ENCODE measurements around the gene ITGA5.
"Not testable (repeated sequence)": the region's sequence is repeated elsewhere in the genome, so short reads cannot be mapped to it uniquely, and the experiment has no call there.

The ITGA5 gene

DNA sequence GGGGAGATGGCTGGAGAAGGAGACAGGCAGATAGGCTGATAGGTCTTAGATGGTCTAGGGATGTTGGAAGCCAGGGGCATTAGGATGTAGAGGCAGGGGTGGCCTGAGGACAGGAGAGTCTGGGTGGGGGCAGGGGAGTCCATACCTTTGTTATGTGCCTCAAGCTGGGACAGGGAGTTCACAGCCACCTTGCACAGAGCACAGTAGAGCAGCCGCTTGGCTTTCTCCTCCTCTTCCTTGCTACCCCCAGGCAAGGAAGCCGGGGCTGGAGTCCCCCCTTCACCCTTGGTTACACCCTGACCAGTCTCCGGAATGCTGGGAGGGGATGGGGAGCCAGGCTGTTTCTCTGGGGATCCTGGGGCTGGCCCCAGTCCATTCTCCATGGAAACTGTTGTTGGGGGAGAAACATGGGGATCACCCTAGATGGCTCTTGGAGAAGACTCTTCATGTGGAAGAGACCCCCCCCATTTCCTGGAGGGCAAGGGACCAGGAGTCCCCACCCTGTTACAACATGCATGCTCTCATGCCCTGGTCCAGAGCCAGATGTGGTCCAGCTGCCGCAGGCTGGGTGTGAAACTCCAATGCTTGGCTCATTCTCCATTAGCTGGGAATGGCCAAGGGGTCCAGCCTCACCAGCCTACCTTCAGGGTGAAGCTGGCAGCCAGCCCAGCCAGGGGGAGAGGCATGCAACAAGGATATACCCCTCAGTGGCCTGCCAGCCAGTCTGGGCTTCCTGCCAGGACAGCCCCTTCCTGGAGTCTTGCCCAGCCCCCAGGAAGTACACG, 47.5 kb downstream of the ITGA5 start:
- DNase-seq (ENCODE audit: low read depth in 2 of 2) = no peak

DNA sequence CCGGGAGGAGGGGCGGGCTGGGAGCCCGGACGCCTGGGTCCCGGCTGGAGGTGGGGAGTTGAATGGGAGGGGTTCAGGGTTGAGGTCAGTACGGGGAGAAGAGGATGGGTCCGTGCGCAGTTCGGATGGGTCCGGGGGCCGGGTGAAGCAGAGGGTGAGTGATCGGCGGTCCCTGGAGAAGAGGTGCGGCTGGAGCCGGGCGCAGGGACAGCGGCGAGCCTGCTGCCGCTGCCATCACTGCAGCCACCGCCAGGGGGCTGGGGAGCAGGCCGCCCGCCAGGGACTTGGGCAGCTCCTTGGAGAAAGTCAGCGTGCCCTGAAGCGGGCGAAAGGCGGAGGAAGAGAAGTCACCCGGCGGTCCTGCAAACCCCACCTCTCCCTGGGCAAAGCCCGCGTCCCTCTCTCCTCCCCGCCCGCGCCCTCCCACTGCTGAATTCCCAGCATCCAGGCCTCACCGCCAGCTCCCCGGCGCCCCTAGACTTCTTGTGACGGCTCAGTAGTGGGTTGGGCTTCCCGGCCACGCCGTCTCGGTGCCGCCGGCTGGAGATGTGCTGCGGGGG, 48.8 kb downstream of the ITGA5 start:
- DNase-seq (ENCODE audit: low read depth in 2 of 2) = no peak

DNA sequence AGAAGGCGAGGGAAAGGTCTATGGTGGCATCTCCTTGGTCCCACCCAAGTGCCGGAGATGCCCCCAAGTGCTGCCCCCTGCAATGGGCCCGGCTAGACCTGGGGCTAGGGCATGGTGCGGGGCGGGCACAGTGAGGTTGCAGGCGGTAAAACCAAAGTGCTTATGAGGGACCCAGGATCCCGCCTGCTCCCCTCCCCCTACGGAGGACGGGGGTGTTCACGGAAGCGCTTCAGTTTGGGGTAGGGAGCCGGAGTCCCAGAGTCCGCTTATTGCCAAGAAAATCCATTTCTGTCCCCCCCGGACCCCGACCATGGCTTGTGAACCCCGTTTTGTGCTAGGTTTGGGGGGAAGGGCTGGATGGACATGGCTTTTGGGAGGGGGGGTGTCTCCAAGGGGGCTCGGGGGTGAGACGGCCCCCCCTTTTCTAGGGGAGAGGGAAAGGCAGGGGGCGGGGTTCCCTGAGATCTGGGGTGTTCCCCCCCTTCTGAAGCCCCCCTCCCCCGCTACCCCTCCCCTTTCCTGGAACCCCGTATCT, 49.4 kb downstream of the ITGA5 start:
- no peak for DNase-seq (ENCODE audit: low read depth in 2 of 2)

DNA sequence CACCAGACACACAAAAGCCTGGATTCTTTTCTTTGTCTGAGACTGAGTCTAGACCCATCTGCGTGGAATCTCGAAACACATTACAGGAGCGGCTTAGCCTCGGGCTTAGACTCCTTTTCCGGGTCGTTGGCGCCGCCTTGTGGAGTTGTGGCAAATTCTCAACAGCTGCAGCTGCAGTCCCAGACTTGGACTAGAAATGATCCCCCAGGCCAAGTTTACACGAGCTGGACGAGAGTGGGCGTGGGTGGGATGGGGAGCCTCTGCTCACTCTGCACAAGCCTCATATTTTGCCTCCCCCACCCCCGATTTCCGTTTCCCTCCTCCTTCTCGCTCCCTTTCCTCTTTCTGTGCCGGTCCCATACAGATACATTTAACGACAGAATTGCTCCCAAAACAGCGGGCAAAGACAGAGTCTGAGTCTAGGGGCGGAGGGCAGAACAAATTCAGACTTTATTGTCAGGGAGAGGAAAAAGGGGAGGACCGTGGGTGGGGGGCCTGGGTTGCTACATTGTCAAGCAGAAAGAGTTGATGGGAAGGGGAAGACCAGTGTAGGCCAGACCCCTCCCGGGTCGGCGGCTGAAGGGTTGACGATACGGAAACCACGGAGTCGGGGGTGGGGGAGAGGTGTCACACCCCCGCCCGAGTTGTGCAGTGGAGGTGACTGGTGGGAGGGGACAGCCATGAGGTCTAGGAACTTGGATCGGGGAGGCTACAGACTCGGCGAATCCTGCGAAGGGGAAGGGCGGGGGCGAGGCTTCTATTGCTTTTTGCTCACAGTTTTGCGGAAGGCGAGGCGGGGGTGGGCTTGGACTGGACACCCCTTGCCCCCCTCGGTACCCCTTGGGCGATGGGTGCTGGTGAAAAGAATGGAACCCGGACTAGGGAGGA, 50.1 kb downstream of the ITGA5 start:
- peak; percentile 87 to 96 for DNase-seq (ENCODE audit: low read depth in 2 of 2)

DNA sequence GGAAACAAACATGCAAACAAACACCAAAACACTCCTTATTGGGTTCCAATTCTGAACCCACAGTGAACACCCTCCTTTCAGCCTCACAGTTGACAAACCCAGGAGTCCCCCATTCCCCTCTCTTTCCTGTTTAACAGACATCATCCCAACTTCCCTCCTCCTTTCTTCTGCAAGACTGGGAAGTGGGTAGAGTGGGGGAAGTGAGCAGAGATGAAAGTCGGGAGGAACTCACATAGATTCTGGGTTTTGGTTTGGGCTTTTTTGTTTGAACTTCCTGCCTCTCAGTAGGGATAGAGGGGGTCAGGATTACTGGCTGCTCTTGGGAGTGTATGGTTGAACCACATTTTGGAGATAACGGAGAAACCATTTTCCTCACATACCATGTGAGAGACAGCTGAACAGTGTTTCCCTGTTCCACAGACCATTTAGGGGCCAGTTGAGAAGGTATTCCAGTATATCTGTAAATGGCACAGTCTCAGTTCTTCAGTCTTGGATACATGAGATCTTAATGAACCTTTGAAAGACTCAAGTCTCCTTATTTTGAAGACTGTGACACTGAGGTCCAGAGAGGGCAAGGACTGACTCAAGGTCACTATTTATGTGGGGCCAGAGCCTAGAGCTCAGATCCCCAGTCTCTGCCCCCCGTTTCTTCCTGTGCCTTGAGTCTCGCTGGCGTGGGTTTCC, 50.9 kb downstream of the ITGA5 start:
- no peak for DNase-seq (ENCODE audit: low read depth in 2 of 2)

DNA sequence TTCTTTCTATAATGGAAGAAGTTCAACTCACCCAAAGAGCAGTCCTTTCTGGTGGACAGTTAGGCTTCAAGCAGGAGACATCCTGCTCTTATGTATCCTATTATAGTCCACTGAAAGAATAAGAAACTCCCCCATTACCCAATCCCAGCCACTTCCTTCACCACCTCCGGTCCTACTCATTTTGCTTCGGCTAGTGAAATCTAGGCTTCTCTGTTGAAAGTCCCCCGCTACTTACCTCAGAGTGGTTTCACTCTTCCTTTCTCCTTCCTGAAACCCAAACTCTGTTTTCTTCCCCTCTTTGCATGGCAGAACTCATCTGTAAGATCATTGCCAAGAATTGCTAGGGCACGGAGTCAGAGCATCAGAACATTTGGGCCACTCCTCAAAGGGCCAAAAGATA, 54.7 kb downstream of the ITGA5 start, which contains the start of gene GPR84:
Gene GPR84, minus strand, starts transcription at position 74 of the 400 bp plus-strand sequence. CDS start 635 bp downstream, outside the sequence.
- DNase-seq (ENCODE audit: low read depth in 2 of 2) = no peak

DNA sequence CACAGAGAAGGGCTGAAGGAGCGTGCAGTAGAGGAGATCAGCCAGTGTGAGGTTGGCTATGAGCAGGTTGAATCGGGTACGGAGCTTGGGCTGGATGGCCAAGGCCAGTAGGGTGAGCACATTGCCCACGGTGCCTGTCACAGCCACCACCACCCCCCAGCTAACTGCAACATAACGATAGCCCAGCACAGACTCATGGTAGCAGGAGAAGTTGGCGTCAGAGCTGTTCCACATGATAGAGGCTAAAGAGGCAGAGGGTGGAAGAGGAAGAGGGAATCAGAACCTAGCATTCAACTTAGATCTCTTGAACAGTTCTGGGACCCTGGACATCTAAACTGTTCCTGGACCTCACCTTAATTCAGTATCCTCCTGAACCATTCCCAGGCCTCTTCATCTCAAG, 55.4 kb downstream of the ITGA5 start:
- DNase-seq (ENCODE audit: low read depth in 2 of 2) = no peak

DNA sequence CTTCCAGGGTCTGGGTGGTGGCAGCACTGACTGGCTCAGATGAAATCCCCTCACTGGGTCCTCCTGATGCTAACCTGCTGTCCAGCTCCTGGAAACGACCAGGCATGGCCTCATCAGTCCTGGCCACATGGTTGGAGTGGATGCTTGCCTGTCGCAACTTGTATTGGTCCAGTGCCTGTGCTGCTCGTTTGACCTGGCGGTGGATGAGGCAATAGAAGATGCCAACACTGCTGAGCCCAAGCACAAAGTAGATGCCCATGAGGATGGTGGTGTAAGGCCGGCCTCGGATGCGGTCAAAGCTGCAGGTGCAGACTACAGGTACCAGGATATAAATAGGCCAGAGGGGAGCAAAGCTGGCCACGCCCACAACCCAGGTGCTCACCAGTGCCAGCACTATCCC, 56.0 kb downstream of the ITGA5 start:
- no peak for DNase-seq (ENCODE audit: low read depth in 2 of 2)

DNA sequence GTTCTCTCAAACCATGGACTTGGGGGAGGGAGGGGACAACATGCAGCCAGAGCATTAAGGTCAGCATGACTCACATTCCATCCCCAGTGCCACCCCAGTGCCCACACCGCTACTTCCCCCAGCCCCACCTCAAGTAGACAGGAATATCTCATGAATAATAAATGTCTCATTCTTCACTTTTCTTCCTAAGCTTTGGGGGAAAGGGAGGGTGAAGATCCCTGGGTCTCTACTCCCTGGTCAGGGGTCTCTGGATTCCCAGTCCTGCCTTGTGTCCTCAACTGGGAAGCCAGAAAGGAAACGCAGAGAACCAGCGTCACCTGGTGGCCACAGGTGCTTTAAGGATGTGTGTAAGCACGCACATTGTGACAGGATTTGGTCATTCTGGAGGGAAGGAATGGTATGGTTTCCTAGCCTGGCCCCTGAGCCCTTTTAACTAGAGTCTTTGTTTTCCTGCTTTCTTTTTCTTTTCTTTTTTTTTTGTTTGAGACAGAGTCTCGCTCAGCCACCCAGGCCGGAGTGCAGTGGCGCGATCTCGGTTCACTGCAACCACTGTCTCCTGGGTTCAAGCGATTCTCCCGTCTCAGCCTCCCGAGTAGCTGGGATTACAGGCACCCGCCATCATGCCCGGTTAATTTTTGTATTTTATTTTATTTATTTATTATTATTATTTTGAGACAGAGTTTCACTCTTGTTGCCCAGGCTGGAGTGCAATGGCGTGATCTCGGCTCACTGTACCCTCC, 58.2 kb downstream of the ITGA5 start:
- DNase-seq (ENCODE audit: low read depth in 2 of 2) = peak in 1 of 2 donors; percentile 50

DNA sequence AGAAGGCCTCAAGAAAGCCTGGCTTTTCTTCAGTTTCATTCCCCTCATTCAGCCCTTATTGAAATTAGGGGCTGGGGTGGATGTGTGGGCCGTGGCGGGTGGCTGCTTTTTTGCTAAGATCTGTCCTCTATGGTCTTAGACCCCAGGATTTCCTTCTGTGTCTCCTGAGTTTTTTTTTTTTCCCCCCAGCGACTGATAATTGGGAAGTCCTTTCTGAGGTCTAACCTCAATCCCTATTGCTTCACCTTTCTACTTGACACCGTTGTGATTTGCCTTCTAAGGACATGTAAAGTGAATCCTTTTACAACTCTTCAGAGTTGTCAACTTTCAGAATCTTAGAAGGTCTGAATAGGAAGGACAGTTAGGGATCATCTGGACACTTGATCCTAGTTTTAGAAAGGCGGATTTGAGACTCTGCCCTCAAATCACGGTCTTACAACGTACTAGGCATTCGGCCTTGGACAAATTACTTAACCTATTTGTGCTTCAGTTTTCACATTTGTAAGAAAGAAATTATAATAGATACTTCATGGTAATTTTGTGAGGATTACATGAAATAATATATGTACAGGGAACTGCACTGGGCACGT, 59.2 kb downstream of the ITGA5 start:
- DNase-seq (ENCODE audit: low read depth in 2 of 2) = no peak

DNA sequence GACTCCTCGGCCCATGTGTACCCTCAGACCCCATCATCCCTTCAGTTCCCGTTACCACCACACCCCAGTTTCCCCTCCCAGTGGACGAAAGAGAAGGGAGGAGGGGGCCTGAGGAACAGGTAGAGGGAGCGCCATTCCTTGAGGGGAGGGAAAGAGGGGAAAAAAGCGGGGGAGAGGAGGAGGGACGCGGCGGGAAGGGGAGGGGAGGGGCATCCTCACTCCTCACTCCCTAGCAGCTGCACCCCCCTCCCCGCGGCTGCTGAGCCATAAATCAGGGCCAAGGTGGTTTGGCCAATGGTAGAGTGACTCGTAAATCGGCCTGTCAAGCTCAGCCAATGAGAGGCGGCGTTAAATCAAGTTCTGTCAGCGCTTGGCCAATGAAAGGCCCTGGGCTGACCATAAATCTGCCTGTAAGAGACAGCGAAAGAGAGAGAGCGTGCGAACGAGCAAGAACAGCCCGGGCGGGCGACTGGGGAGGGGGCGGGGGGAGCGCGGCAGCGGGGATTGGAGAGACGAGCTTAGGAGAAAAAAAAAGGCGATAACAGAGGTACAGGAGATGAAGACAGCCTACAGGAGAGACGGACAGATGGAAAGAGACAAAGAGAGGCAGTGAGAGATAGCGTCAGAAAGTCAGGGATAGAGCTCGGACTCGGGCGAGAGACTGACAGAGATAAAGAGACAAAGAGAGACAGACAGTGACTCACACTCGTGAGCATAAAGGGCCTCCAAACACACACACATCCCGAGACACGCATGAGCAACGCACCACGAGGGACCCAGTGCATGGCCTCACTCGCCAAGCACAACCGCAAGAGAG, 59.9 kb downstream of the ITGA5 start:
- peak; percentile 83 for DNase-seq (ENCODE audit: low read depth in 2 of 2)

DNA sequence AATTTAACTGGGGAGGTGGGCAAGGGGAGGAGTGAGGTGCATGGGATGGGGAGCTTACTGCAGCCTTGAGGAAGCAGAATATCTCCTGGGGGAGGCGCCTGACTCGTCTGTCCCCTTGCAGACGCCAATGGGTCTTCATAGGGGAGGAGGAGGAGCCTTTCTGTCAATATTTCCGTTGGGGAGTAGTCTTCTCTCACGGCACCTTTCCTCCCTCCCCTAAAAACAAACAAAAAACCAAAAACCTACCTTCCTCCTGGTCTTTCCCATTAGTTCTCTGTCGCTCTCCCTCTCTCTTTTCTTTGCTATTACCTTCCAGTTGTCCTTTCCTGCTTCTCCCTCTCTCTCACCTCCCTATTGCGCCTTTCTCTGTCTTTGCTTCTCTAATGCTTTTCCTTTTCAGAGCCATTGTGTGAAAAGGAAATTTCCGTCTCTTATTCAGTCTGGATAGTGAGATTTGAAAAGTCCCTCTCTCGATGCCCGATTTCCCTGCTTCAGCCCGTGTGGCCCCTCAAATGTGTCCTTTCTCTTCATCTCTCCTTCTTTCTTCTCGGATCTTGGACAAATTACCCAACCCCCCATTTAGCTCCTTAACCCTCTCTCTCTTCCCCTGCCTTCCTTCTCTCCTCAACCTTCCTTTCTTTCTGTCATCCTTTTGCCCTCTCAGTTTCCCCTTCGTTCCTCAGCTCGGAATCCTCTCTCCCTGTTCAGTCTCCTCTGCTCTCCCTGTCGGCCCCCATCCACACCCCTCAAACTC, 60.7 kb downstream of the ITGA5 start:
- DNase-seq (ENCODE audit: low read depth in 2 of 2) = no peak

DNA sequence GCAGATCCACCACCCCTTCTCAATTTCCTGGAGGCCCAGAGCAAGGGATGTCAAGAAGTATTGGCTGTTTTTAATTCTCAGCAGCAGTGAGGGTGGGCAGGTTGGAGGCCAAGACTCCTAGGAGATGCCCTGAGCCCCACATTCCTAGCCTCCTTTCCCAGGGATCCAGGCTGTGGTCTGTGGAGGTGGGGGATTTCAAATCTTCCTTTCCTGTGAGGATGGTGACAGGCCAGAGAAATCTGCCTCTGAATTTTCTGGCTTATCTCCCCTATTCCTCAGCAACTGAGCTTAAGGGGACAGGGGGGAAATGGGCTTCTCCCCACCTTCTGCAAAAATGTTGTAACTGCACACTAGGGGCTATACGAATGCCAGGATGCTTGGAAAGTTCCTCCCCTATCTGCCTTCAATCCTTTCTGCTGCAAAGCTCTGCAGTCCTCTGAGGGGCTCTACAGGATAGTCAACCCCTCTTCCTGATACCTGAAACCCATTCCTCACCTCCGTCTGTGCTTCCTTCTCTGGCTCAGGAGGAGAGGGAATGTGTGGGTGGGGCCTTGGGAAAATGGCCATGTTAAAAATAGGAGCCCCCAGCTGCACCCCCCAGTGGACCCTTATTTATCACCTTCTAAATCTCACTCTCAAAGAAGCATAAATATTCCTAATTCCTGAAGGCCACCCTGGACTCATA, 61.4 kb downstream of the ITGA5 start:
- no peak for DNase-seq (ENCODE audit: low read depth in 2 of 2)

DNA sequence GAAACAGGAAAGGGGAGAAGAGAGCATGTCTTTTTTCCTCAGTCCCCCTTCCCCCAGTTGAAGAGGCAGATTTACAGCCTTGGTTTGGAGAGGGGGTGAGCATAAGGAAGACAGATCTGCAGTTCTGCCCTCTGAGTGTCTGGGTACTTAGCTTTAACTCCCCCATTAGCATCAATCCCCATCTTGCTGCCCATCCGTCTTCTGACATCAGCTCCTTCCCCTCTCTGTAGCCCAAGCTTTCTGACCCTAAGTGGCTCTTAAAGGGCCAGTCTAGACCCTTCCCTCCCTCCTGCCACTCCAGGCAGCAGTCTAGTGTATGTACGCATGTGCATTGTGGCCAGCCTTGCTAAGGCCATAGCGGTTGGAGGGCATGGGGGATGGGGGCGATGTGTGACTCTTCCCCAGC, 62.1 kb downstream of the ITGA5 start:
- no peak for DNase-seq (ENCODE audit: low read depth in 2 of 2)

DNA sequence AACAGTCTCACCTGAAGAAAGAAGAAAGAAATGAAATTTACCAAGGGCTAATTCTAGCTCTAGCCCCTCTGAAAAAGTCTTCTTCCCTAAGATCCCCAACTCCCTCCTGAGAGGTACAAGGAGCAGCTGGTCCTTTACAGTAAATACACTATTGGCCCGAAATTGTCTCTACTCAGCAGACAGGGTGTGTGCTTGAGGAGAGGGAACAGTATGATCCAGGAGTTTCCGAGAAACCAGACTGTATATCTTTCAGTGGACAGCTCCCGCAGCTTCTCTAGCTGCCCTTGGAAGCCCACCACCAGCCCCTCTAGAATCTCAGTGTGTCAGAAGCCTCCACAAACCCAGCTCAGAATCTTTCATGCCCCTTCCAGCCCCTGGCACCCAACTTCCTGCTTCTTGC, 62.8 kb downstream of the ITGA5 start:
- DNase-seq (ENCODE audit: low read depth in 2 of 2) = no peak

DNA sequence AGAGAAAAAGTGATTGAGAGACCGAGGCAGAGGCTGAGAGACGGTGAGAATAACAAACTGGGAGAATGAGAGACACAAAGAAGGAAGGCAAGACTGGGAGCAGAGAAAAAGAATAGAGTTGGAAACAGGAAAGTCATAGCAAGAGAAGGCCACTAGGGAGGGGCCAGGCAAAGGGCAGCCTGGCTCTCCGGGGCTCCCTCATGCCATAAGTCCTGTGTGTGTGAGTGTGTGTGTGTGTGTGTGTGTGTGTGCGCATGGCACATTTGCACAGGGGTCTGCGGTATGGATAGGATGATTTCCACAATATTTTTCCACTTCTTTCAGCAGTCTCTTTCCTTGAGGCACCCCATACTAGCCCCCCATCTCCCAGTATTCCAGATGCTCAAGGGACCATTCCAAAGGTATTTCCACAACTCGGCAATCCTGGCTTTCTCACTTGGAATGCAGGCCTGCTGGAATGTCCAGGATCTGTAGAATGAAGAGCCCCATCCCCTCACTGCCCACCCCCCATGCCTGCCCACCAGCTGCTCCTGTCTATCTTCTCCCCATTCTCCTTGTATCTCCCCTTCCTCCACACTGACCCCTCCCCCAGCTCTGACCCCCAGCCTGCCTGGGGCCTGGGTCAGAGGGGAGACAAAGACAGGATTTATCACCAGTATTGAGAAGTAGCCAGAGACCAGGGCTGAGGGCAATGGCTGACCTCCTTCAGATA, 63.8 kb downstream of the ITGA5 start:
- no peak for DNase-seq (ENCODE audit: low read depth in 2 of 2)

DNA sequence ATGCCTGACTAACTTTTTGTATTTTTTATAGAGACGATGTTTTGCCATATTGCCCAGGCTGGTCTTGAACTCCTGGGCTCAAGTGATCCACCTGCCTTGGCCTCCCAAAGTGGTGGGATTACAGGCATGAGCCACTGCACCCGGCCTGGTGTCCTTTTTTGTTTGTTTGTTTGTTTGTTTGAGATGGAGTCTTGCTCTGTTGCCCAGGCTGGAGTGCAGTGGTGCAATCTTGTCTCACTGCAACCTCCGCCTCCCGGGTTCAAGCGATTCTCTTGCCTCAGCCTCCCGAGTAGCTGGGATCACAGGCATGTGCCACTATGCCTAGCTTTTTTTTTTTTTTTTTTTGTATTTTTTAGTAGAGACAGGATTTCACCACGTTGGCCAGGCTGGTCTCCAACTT, 64.8 kb downstream of the ITGA5 start:
- not testable (repeated sequence) for DNase-seq (ENCODE audit: low read depth in 2 of 2)

Data from activated CD4-positive, alpha-beta T cell treated with anti-CD3 and anti-CD28 coated beads for 24 hours (primary cell).